Ovary (tissue), 3 donors: ENCODE results near the gene KRTAP2-4.
"Not testable (repeated sequence)": the region's sequence is repeated elsewhere in the genome, so short reads cannot be mapped to it uniquely, and the experiment has no call there.

Source experiments
- CTCF ChIP-seq, 3 donors: fragments of 450-650 bp in 2 of 3; fragments of 200-600 bp in 1 of 3; IDR thresholded peaks; one replicate each; pipeline versions ENCODE4 v1.5.1 to v1.8.0; 2016 to 2022; ENCODE audit warnings: antibody characterized with exemption in 3 of 3, mild to moderate bottlenecking in 1 of 3
- POLR2A ChIP-seq: fragments of 450-650 bp; IDR thresholded peaks from one replicate; pipeline ENCODE4 v1.6.1; 2017; ENCODE audit warnings: antibody characterized with exemption, mild to moderate bottlenecking, moderate library complexity
- donor health status: DM: no; HTN: no; CAD: no.

- TF ChIP-seq CTCF (IDR thresholded peaks at IDR 0.05); POLR2A: not testable (repeated sequence)
These were observed 17.7 kb upstream of the KRTAP2-4 start for GRCh38 chr17:41083427-41083826.
